Ascending aorta (tissue), 2 donors: Measurements from ENCODE around the gene BBOX1. TPM values are rescaled to one million over a fixed set of nuclear protein-coding genes. Genes with fewer than 3 reads are reported as not detected.

Experiments
- DNase-seq, 2 donors: peaks; one replicate each; pipeline ENCODE4 v3.0.0-alpha.2; 2019; ENCODE audit warnings: low spot score in 2 of 2
- H3K27ac ChIP-seq, 2 donors: fragments of 200-600 bp; sonication (generic); one replicate each; pipeline ENCODE4 v1.5.1; 2016 to 2017; ENCODE audit warnings: mild to moderate bottlenecking in 1 of 2
- H3K27me3 ChIP-seq: fragments of 200-600 bp; sonication (generic); one replicate; pipeline ENCODE4 v1.5.1; 2017
- H3K36me3 ChIP-seq, 2 donors: fragments of 200-600 bp; sonication (generic); one replicate each; pipeline ENCODE4 v1.5.1; 2016
- H3K4me1 ChIP-seq, 2 donors: fragments of 200-600 bp; sonication (generic); one replicate each; pipeline ENCODE4 v1.5.1; 2016 to 2017; ENCODE audit warnings: mild to moderate bottlenecking in 1 of 2
- H3K4me3 ChIP-seq, 2 donors: fragments of 200-600 bp; sonication (generic); one replicate each; pipeline ENCODE4 v1.5.1; 2016 to 2017; ENCODE audit warnings: mild to moderate bottlenecking in 1 of 2
- H3K9me3 ChIP-seq, 2 donors: fragments of 200-600 bp; sonication (generic); one replicate each; pipeline ENCODE4 v1.5.1; 2016
- intact Hi-C: fragments of 100-400 bp; cut with DNase I; formaldehyde crosslinking; loops from one replicate; pipeline ENCODE4 v1.15.1; 2023
- total RNA-seq: library from RNA; depleted of rRNA; stranded (reverse); fragments of >200 nt; gene quantifications from one replicate; pipeline ENCODE4 v1.1.0, GENCODE V29; 2016
- TF ChIP-seq, protein P1 (sequence below), 3 experiments: fragments of 200-600 bp in 2 of 3; fragments of 450-650 bp in 1 of 3; sonication (generic) in 2 of 3; IDR thresholded peaks; one replicate each; pipeline ENCODE4 v1.5.1; 2016 to 2019; ENCODE audit warnings: antibody characterized with exemption in 3 of 3, mild to moderate bottlenecking in 1 of 3, moderate library complexity in 1 of 3

BBOX1 gene
- total RNA-seq, 1 donor from 2014 or later, result not detected

- TF ChIP-seq, protein P1, sequence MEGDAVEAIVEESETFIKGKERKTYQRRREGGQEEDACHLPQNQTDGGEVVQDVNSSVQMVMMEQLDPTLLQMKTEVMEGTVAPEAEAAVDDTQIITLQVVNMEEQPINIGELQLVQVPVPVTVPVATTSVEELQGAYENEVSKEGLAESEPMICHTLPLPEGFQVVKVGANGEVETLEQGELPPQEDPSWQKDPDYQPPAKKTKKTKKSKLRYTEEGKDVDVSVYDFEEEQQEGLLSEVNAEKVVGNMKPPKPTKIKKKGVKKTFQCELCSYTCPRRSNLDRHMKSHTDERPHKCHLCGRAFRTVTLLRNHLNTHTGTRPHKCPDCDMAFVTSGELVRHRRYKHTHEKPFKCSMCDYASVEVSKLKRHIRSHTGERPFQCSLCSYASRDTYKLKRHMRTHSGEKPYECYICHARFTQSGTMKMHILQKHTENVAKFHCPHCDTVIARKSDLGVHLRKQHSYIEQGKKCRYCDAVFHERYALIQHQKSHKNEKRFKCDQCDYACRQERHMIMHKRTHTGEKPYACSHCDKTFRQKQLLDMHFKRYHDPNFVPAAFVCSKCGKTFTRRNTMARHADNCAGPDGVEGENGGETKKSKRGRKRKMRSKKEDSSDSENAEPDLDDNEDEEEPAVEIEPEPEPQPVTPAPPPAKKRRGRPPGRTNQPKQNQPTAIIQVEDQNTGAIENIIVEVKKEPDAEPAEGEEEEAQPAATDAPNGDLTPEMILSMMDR (IDR thresholded peaks at IDR 0.05), result no peak
- no peaks in the 10 kb centered on the region for H3K9me3 ChIP-seq
- no peaks in the 10 kb centered on the region for H3K4me1 ChIP-seq
- H3K27ac ChIP-seq, result no peak overlapping the region
- H3K4me3 ChIP-seq, result no peak overlapping the region
- H3K36me3 ChIP-seq, result no peaks in the 10 kb centered on the region
- intact Hi-C loops, result no loop called here
- no peak for DNase-seq
- H3K27me3 ChIP-seq, result no peaks in the 10 kb centered on the region
Measured at GRCh38 chr11:27119396-27119795, 78.8 kb downstream of the BBOX1 start.

- Histone ChIP-seq H3K9me3 (no peaks in the 10 kb centered on the region), H3K36me3 (no peaks in the 10 kb centered on the region), H3K27ac (no peak overlapping the region), H3K27me3 (no peaks in the 10 kb centered on the region), H3K4me1 (no peaks in the 10 kb centered on the region), H3K4me3 (no peak overlapping the region)
- no peak for DNase-seq
- intact Hi-C loops, result no loop called here
- TF ChIP-seq, protein P1 (IDR thresholded peaks at IDR 0.05), result no peak
Measured at GRCh38 chr11:27120211-27120610, 79.6 kb downstream of the BBOX1 start.

DNA sequence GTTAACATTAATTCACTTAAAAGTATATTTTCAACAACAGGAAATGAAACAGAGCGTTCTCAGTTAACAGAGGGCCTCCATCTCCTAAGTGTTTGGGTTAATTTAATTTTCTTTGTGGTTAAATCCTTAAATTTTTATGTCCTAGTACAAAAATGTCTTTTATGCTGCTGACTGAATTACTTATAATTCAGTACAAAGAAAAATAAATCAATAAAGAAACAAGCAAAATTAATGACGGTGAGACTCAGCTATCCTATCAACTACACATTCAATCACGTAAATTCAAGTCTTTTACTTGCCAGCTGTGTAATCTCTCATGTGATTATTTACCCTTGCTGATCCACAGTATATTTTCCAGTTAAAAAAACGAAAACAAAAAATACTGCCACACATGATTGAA lies 81.4 kb downstream of the BBOX1 start:
- TF ChIP-seq, protein P1 (IDR thresholded peaks at IDR 0.05), result no peak
- intact Hi-C loops, result no loop called here

DNA sequence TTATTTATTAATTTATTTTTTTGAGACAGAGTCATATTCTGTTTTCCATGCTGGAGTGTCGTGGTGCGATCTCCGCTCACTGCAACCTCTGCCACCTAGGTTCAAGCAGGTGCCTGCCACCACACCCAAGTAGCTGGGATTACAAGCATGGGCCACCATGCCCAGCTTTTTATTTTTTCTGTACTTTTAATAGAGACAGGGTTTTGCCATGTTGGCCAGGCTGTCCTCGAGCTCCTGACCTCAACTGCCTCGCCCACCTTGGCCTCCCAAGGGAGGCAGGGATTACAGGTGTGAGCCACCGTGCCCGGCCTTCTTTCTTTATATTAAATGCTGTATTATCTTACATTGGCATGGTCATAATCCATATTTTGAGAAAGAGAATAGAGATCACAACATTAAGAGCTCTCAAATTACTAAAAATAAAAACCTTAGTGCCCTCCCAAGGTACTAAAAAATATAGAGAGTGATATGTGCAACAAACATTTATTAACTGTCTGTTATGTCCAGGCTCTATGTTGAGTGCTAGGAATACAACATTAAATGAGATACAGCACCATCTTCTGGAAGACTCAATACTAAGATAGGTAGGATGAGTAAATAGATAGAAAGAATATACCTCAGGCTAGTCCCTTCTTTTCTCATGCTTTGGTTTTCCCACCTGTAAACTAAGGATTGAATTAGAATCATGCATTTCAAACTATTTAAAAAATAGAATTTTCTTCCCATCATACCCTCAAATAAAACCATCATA lies 84.1 kb downstream of the BBOX1 start:
- Histone ChIP-seq H3K27me3 (no peaks in the 10 kb centered on the region), H3K4me3 (no peak overlapping the region), H3K4me1 (no peaks in the 10 kb centered on the region), H3K27ac (no peak overlapping the region), H3K9me3 (no peaks in the 10 kb centered on the region), H3K36me3 (no peaks in the 10 kb centered on the region)
- TF ChIP-seq, protein P1 (IDR thresholded peaks at IDR 0.05), result no peak
- DNase-seq, result no peak
- intact Hi-C loops, result no loop called here

More for the DNA sequence above, 81.4 kb downstream of the BBOX1 start:
- H3K27ac ChIP-seq, result no peak overlapping the region
- DNase-seq, result no peak
- no peaks in the 10 kb centered on the region for H3K27me3 ChIP-seq
- no peaks in the 10 kb centered on the region for H3K36me3 ChIP-seq
- no peaks in the 10 kb centered on the region for H3K4me1 ChIP-seq
- H3K4me3 ChIP-seq, result no peak overlapping the region
- no peaks in the 10 kb centered on the region for H3K9me3 ChIP-seq

GRCh38 chr11:27129686-27130085 lies 89.1 kb downstream of the BBOX1 start:
- intact Hi-C loops, result no loop called here
- no peaks in the 10 kb centered on the region for H3K36me3 ChIP-seq

More at GRCh38 chr11:27129686-27130085, 89.1 kb downstream of the BBOX1 start:
- Histone ChIP-seq H3K27me3 (no peaks in the 10 kb centered on the region), H3K9me3 (no peaks in the 10 kb centered on the region), H3K27ac (no peak overlapping the region), H3K4me1 (no peaks in the 10 kb centered on the region), H3K4me3 (no peak overlapping the region)
- TF ChIP-seq, protein P1 (IDR thresholded peaks at IDR 0.05), result no peak
- no peak for DNase-seq
